22Rv1 (cell line): ENCODE measurements around the gene NKX2-3.

ENCODE experiments used
- ZFX ChIP-seq: fragments of 450-650 bp; IDR thresholded peaks from 2 replicates; pipeline ENCODE4 v1.6.1; 2017; ENCODE audit warnings: antibody characterized with exemption, borderline replicate concordance
- TF ChIP-seq, protein P1 (sequence below): fragments of 450-650 bp; IDR thresholded peaks from 2 replicates; pipeline ENCODE4 v1.5.1; 2017; ENCODE audit warnings: mild to moderate bottlenecking

GRCh38 chr10:99560277-99561126, 27.8 kb downstream of the NKX2-3 start:
- TF ChIP-seq, protein P1, sequence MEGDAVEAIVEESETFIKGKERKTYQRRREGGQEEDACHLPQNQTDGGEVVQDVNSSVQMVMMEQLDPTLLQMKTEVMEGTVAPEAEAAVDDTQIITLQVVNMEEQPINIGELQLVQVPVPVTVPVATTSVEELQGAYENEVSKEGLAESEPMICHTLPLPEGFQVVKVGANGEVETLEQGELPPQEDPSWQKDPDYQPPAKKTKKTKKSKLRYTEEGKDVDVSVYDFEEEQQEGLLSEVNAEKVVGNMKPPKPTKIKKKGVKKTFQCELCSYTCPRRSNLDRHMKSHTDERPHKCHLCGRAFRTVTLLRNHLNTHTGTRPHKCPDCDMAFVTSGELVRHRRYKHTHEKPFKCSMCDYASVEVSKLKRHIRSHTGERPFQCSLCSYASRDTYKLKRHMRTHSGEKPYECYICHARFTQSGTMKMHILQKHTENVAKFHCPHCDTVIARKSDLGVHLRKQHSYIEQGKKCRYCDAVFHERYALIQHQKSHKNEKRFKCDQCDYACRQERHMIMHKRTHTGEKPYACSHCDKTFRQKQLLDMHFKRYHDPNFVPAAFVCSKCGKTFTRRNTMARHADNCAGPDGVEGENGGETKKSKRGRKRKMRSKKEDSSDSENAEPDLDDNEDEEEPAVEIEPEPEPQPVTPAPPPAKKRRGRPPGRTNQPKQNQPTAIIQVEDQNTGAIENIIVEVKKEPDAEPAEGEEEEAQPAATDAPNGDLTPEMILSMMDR = peak; percentile 89
- no peak for TF ChIP-seq ZFX
